Kidney (tissue), 14 donors: ENCODE measurements around the gene KHSRP. TPM values are rescaled to one million over a fixed set of nuclear protein-coding genes. Genes with fewer than 3 reads are reported as not detected.

ENCODE experiments used
- DNase-seq, 5 donors: peaks; one replicate each; pipeline ENCODE4 v3.0.0-alpha.2; 2013 to 2020
- FAIRE-seq: peaks from 2 replicates; lab custom pipeline; 2012; peaks lifted over from hg19 to GRCh38; lab: Jason Lieb, UNC
- H3K27ac ChIP-seq, 2 donors: one replicate each; pipeline ENCODE4 v1.7.0; 2013; ENCODE audit warnings: low read depth in 2 of 2, low read length in 2 of 2, inconsistent platforms in 1 of 2
- H3K27me3 ChIP-seq: one replicate; pipeline ENCODE4 v1.7.1; 2013; ENCODE audit warnings: low read length, inconsistent platforms; ENCODE audit not compliant: control insufficient read depth, insufficient read depth
- H3K36me3 ChIP-seq, 3 donors: one replicate each; pipeline versions ENCODE4 v1.7.0 to v1.7.1; 2013; ENCODE audit warnings: low read length in 3 of 3, control low read depth in 1 of 3, inconsistent platforms in 1 of 3; ENCODE audit not compliant: insufficient read depth in 3 of 3, control insufficient read depth in 2 of 3
- H3K4me1 ChIP-seq, 3 donors: one replicate each; pipeline versions ENCODE4 v1.7.0 to v1.7.1; 2013; ENCODE audit warnings: low read length in 3 of 3, inconsistent platforms in 1 of 3, low read depth in 1 of 3; ENCODE audit not compliant: control insufficient read depth in 2 of 3, insufficient read depth in 2 of 3
- H3K4me3 ChIP-seq, 3 donors: one replicate each; pipeline versions ENCODE4 v1.7.0 to v1.8.1; 2013; ENCODE audit warnings: low read length in 3 of 3, control low read depth in 1 of 3, inconsistent platforms in 1 of 3
- H3K9ac ChIP-seq, 3 donors: one replicate each; pipeline versions ENCODE4 v1.7.0 to v1.7.1; 2013; ENCODE audit warnings: low read length in 3 of 3, control low read depth in 1 of 3, inconsistent platforms in 1 of 3
- H3K9me3 ChIP-seq, 3 donors: one replicate each; pipeline versions ENCODE4 v1.7.0 to v1.7.1; 2013; ENCODE audit warnings: low read length in 3 of 3, control low read depth in 1 of 3, inconsistent platforms in 1 of 3; ENCODE audit not compliant: control insufficient read depth in 2 of 3, insufficient read depth in 1 of 3
- CTCF ChIP-seq: IDR thresholded peaks from 3 replicates; pipeline ENCODE4 v1.5.1; 2012; ENCODE audit warnings: mild to moderate bottlenecking, moderate library complexity, borderline replicate concordance; ENCODE audit not compliant: insufficient read depth; ENCODE audit errors: extremely low read depth
- intact Hi-C: fragments of 100-400 bp; cut with DNase I; formaldehyde crosslinking; loops from one replicate; pipeline ENCODE4 v1.11.1; 2022
- polyA plus RNA-seq: library from polyadenylated mRNA; stranded (reverse); fragments of 350-450 nt; fragmentation: Illumina TruSeq; extraction: RNeasy Lipid Tissue Mini Kit (QIAGEN cat#74804); gene quantifications from one replicate; pipeline ENCODE4 v1.2.3, GENCODE V29; 2014; ENCODE audit warnings: low read depth, low replicate concordance; ENCODE audit not compliant: insufficient read depth
- total RNA-seq: library from RNA; stranded (reverse); fragmentation: NEBNext Ultra II Directional; extraction: Animal tissue kit (Norgen Biotek cat#: 25700); gene quantifications from one replicate; pipeline ENCODE4 v1.2.1, GENCODE V29; 2021
- donor health status: control.
- donor health status: control.
- donor health status: control.
- donor health status: control.
- donor health status: control.
- donor health status: DM: yes; HTN: yes; CAD: no.
- donor health status: Normal renal cell carcinoma (clear cell type).

The KHSRP gene
- total and polyA plus RNA-seq, 2 donors from 2014 or later, result 52.9 to 175 TPM

GRCh38 chr19:6457958-6458694, 33.5 kb upstream of the KHSRP start:
- DNase-seq (peak in 2 of 5 donors; percentile 14 to 50), FAIRE-seq (no peak)
- Histone ChIP-seq H3K27me3 (no peaks in the 10 kb centered on the region), H3K36me3 (peaks cover 6 to 21% (median 7%) of the 10 kb centered on the region in 3 donors), H3K9ac (peak overlapping the region in 1 of 3 donors; percentile 61), H3K4me3 (peak overlapping the region in 1 of 3 donors; percentile 88), H3K27ac (no peak overlapping the region), H3K4me1 (peaks cover 0 to 11% (median 3%) of the 10 kb centered on the region in 3 donors), H3K9me3 (no peaks in the 10 kb centered on the region)
- intact Hi-C loops, result no loop called here
- TF ChIP-seq CTCF, result no peak

GRCh38 chr19:6455924-6456323, 31.3 kb upstream of the KHSRP start:
- no peaks in the 10 kb centered on the region for H3K9me3 ChIP-seq
- H3K27ac ChIP-seq, result no peak overlapping the region
- intact Hi-C loops, result no loop called here
- DNase-seq (no peak), FAIRE-seq (no peak)
- H3K4me1 ChIP-seq, result peaks cover 0 to 11% (median 3%) of the 10 kb centered on the region in 3 donors
- H3K27me3 ChIP-seq, result no peaks in the 10 kb centered on the region
- H3K36me3 ChIP-seq, result peaks cover 6 to 24% (median 10%) of the 10 kb centered on the region in 3 donors
- no peak overlapping the region for H3K4me3 ChIP-seq
- TF ChIP-seq CTCF, result no peak
- H3K9ac ChIP-seq, result no peak overlapping the region

- no peaks in the 10 kb centered on the region for H3K9me3 ChIP-seq
- TF ChIP-seq CTCF, result no peak
- peaks cover 6 to 24% (median 10%) of the 10 kb centered on the region in 3 donors for H3K36me3 ChIP-seq
- H3K27ac ChIP-seq, result no peak overlapping the region
- FAIRE-seq (no peak), DNase-seq (no peak)
- H3K4me3 ChIP-seq, result no peak overlapping the region
- intact Hi-C loops, result no loop called here
- peaks cover 0 to 8% (median 3%) of the 10 kb centered on the region in 3 donors for H3K4me1 ChIP-seq
- H3K9ac ChIP-seq, result no peak overlapping the region
- H3K27me3 ChIP-seq, result no peaks in the 10 kb centered on the region
Observed at GRCh38 chr19:6453951-6454565, 29.4 kb upstream of the KHSRP start.
